ENCODE measurements around the gene COQ4.

DNA sequence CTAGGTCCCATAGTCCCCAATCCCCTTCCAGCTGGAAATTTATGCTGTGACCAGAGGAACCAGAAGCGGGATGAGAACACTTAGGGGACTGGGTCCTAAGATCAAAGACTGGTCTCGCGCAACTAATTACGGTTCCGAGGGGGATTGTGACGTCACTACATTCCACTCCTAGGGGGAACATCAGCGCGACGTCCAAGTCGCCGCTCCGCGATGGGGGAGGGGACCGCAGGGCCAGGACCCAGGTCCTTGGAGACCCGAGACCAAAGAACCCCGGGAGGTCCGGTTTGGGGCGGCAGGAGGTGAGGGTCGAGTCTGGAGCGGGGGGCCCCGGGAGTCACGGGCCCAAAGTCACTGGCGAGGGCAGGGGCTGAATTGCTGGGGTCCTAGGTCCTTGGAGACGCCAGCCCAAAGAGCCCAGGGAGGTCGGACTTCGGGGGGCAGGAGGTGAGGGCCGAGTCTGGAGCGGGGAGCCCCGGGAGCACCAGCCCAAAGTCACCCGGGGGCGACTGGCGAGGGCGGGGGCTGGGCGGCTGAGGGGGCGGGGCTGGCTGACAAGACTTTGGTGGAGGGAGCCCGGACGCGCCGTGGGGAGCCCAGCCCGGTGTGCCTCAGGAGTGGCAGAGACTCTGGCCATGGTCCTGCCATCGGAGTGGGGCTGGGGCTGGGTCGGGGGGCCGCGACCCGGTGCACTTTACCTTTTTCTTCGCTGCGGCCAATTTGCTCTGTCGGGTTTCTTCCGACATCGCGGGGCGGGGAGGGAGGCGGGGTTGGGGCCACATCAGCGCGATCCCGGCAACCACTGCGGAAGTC is 47.2 kb upstream of the COQ4 start, which contains the start of gene GOLGA2:
- TF ChIP-seq, protein P1, sequence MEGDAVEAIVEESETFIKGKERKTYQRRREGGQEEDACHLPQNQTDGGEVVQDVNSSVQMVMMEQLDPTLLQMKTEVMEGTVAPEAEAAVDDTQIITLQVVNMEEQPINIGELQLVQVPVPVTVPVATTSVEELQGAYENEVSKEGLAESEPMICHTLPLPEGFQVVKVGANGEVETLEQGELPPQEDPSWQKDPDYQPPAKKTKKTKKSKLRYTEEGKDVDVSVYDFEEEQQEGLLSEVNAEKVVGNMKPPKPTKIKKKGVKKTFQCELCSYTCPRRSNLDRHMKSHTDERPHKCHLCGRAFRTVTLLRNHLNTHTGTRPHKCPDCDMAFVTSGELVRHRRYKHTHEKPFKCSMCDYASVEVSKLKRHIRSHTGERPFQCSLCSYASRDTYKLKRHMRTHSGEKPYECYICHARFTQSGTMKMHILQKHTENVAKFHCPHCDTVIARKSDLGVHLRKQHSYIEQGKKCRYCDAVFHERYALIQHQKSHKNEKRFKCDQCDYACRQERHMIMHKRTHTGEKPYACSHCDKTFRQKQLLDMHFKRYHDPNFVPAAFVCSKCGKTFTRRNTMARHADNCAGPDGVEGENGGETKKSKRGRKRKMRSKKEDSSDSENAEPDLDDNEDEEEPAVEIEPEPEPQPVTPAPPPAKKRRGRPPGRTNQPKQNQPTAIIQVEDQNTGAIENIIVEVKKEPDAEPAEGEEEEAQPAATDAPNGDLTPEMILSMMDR (IDR thresholded peaks at IDR 0.05) = no peak
- TF ChIP-seq, protein P2, sequence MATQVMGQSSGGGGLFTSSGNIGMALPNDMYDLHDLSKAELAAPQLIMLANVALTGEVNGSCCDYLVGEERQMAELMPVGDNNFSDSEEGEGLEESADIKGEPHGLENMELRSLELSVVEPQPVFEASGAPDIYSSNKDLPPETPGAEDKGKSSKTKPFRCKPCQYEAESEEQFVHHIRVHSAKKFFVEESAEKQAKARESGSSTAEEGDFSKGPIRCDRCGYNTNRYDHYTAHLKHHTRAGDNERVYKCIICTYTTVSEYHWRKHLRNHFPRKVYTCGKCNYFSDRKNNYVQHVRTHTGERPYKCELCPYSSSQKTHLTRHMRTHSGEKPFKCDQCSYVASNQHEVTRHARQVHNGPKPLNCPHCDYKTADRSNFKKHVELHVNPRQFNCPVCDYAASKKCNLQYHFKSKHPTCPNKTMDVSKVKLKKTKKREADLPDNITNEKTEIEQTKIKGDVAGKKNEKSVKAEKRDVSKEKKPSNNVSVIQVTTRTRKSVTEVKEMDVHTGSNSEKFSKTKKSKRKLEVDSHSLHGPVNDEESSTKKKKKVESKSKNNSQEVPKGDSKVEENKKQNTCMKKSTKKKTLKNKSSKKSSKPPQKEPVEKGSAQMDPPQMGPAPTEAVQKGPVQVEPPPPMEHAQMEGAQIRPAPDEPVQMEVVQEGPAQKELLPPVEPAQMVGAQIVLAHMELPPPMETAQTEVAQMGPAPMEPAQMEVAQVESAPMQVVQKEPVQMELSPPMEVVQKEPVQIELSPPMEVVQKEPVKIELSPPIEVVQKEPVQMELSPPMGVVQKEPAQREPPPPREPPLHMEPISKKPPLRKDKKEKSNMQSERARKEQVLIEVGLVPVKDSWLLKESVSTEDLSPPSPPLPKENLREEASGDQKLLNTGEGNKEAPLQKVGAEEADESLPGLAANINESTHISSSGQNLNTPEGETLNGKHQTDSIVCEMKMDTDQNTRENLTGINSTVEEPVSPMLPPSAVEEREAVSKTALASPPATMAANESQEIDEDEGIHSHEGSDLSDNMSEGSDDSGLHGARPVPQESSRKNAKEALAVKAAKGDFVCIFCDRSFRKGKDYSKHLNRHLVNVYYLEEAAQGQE (IDR thresholded peaks at IDR 0.05; ENCODE audit: insufficient read depth in 1 of 2, low read depth in 2 of 2, low read length in 1 of 2) = no peak

All from Panc1 (cell line).